GM19372 (cell line): ENCODE data around the gene SBNO2.
"Not testable (repeated sequence)": the region's sequence is repeated elsewhere in the genome, so short reads cannot be mapped to it uniquely, and the experiment has no call there.

ENCODE experiments used
- ATAC-seq: cut with Tn5 transposase; IDR thresholded peaks from one replicate; pipeline ENCODE4 v1.9.1; 2021; ENCODE audit warnings: mild to moderate bottlenecking, low read depth, moderate library complexity; ENCODE audit not compliant: unreplicated experiment

The SBNO2 gene

GRCh38 chr19:1123885-1124677 lies 50.0 kb downstream of the SBNO2 start:
- ATAC-seq: no peak

GRCh38 chr19:1123381-1123780 lies 50.7 kb downstream of the SBNO2 start:
- ATAC-seq: no peak

- no peak for ATAC-seq
These were observed 51.1 kb downstream of the SBNO2 start for GRCh38 chr19:1122972-1123363.

DNA sequence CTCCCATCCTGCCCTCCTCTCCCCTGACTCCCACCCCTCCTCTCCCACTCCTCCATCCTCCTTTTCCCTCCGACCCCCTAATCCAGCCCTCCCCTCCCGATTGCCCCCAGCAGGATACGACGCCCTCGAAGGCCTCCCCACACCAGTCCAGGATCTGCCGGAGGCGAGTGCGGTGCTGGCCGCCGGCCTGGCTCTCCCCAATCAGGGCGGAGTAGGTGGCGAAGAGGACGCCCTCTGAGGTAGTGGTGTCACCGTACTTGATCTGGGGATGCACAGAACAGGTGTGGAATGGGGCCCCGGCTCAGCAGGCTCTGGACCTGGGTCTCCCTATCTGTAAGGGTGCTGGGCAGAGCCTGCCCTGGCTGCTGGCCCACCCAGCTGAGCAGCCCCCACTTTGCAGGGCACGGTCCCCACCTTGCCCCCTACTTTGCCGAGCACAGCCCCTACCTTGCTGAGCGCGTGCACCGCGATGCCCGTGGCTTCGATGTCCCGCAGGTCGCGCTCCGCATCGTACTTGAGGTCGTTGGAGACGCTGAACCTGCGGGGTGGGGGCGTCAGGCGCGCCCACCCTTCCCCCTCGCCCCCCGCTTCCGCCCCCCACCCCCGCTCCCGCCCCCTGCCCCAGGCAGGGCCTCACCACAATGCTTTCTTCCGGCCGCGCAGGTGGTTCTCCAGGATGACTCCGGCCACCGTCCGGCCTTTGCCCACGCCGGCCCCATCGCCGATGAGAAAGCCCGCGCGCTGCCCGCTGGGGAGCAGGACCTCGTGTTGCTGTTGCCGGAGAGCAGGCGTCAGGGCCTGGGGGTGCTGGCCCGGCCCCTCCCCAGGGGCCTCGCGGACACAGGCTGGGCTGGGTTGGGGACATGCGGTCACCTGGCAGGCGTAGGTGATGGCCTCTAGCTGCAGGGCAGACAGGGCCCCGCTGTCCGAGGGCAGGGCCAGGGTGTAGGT lies 51.8 kb downstream of the SBNO2 start:
- no peak for ATAC-seq

DNA sequence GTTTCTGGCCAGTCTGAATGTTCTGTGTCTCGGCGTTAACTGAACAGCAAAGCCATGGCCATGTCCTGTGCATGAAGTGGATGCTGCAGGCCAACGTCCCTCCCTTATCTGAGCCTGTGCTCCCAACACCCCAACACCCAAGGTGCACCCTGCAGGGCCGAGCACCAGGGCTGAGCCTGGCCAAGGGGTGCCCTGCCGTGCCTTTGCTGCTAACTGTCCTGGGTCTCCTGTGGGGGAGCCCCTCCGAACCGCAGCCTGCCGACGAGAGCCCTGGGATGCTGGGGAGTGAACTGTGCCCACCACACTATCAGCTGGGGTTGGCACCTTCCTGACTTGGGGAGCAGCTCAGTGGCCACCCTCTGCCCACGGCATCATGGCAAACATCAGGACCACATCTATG lies 52.7 kb downstream of the SBNO2 start:
- ATAC-seq: no peak

GRCh38 chr19:1119475-1120217 lies 54.4 kb downstream of the SBNO2 start:
- ATAC-seq: no peak

DNA sequence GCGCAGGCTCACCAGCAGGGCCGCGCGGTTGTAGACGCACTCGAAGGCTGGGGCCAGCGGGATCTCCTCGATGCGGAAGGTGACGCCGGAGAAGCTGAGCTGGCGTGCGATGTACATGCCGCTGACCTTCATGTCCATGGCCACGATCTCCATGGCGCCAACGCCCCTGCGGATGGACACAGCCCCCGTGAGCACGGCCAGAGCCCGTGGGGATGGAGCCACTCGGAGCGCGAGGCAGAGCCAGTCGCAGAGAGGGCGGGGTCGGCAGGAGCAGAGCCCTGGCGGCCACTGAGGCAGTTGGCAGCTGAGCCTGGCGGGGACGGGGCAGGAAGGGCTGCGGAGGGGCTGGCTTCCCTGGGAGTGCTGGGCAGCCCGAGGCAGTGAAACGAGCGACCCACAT lies 55.1 kb downstream of the SBNO2 start:
- no peak for ATAC-seq

GRCh38 chr19:1117654-1118053 lies 56.4 kb downstream of the SBNO2 start:
- ATAC-seq: no peak

- ATAC-seq: no peak
These were observed 57.1 kb downstream of the SBNO2 start for GRCh38 chr19:1116726-1117581.

GRCh38 chr19:1115646-1116420 lies 58.2 kb downstream of the SBNO2 start:
- no peak for ATAC-seq

DNA sequence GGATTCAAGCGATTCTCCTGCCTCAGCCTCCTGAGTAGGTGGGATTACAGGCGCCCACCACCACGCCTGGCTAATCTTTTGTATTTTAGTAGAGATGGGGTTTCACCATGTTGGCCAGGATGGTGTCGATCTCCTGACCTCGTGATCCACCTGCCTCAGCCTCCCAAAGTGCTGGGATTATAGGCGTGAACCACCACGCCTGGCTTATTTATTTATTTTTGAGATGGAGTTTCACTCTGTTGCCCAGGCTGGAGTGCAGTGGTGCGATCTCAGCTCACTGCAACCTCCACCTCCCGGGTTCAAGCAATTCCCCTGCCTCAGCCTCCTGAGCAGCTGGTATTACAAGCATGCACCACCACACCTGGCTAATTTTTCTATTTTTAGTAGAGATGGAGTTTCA lies 59.3 kb downstream of the SBNO2 start:
- not testable (repeated sequence) for ATAC-seq

- ATAC-seq: no peak
These were observed 60.0 kb downstream of the SBNO2 start for GRCh38 chr19:1113986-1114483.

GRCh38 chr19:1113030-1113985 lies 60.8 kb downstream of the SBNO2 start:
- no peak for ATAC-seq

DNA sequence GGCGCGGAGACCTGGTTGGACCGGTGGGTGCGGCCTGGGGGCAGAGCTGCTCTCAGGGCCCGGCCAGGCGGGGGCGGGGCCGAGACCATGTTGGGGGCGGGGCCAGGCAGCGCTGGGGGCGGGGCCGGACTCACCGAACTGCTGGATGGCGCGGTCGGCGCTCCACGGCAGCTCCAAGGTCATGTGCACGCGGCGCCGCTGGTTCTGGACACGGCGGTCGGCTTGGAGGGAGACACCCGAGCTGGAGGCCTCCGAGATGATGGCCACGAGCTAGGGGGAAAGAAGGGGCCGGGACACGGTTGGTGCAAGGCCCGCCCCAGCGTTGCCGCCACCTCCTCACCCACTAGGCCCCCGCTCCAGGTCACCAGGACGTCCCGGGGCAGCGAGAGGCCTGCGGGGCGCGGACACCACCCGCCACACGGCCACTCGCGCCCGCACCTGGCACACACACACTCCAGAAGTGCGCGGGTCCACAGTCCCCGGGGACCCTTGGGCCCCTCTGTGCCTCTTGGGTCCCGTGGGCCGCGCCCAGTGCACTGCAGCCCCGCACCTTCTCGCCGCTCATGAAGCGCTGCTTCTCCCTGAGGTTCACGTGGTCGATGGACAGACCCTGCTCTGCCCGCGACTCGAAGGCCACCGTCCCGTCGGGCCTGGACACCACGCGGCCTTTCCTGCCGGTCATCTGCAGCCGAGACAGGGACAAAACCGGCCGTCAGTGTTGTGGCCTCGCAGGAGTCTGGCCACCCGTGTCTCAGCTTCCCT lies 61.6 kb downstream of the SBNO2 start:
- no peak for ATAC-seq

GRCh38 chr19:1111641-1112267 lies 62.3 kb downstream of the SBNO2 start:
- no peak for ATAC-seq

GRCh38 chr19:1110809-1111640 lies 63.0 kb downstream of the SBNO2 start:
- ATAC-seq: no peak
